Endothelial cell of umbilical vein (primary cell): ENCODE measurements around the gene MMP14. TPM values are rescaled to one million over a fixed set of nuclear protein-coding genes. Genes with fewer than 3 reads are reported as not detected.
"Not testable (repeated sequence)": the region's sequence is repeated elsewhere in the genome, so short reads cannot be mapped to it uniquely, and the experiment has no call there.

ENCODE experiments used
- BruUV-seq: library from RNA; stranded (reverse); fragments of 400-500 nt; replicated peaks from 2 replicates; lab custom pipeline; 2021; lab: Mats Ljungman, UMichigan
- CTCF ChIA-PET: fragments of 300-600, 350-600 bp; sonication (Branson Sonifier 250); formaldehyde crosslinking; loops from one replicate; lab custom pipeline; 2021; ENCODE audit warnings: antibody characterized with exemption, inconsistent platforms; lab: Charles Lee
- POLR2A ChIA-PET: fragments of 300-600, 350-600 bp; sonication (Branson Sonifier 250); formaldehyde crosslinking; loops from one replicate; lab custom pipeline; 2021; ENCODE audit warnings: antibody characterized with exemption, inconsistent platforms; lab: Charles Lee
- DNase-seq: peaks from one replicate; pipeline ENCODE4 v3.0.0-alpha.2; 2011; ENCODE audit warnings: low read depth, low spot score
- FAIRE-seq: peaks from 2 replicates; lab custom pipeline; 2011; peaks lifted over from hg19 to GRCh38; lab: Jason Lieb, UNC
- H2AFZ ChIP-seq: 2 replicates; pipeline ENCODE4 v1.6.0; 2012; ENCODE audit warnings: low read depth, low read length, control low read depth, inconsistent platforms
- H3K27ac ChIP-seq: 2 replicates; pipeline ENCODE4 v1.5.1; 2011; ENCODE audit warnings: low read depth, mild to moderate bottlenecking, control low read depth, low read length, moderate library complexity; ENCODE audit not compliant: insufficient read depth
- H3K27me3 ChIP-seq, 2 experiments: 2 replicates each; pipeline versions ENCODE4 v1.6.0 to v1.6.1; 2011; ENCODE audit warnings: low read length in 2 of 2, mixed read lengths in 1 of 2; ENCODE audit not compliant: control insufficient read depth in 2 of 2, insufficient read depth in 2 of 2
- H3K36me3 ChIP-seq, 2 experiments: 2 replicates in 1 of 2; 3 replicates in 1 of 2; pipeline ENCODE4 v1.5.1; 2011; ENCODE audit warnings: low read length in 2 of 2, mild to moderate bottlenecking in 1 of 2, moderate library complexity in 1 of 2; ENCODE audit not compliant: control insufficient read depth in 2 of 2, insufficient read depth in 2 of 2; ENCODE audit errors: extremely low read depth in 1 of 2
- H3K4me1 ChIP-seq: 3 replicates; pipeline ENCODE4 v1.5.1; 2011; ENCODE audit warnings: mild to moderate bottlenecking, low read length; ENCODE audit not compliant: control insufficient read depth, insufficient read depth; ENCODE audit errors: extremely low read depth
- H3K4me2 ChIP-seq: 2 replicates; pipeline ENCODE4 v1.6.1; 2011; ENCODE audit warnings: low read length, control low read depth, mixed read lengths; ENCODE audit not compliant: insufficient read depth
- H3K4me3 ChIP-seq, 3 experiments: fragments of 200-600 bp in 1 of 3; sonication (generic), shearing (Covaris generic) in 1 of 3; replicated peaks in 1 of 3; 2 replicates each; pipeline ENCODE4 v1.5.1; 2011 to 2016; ENCODE audit warnings: control low read depth in 3 of 3, low read length in 3 of 3, mild to moderate bottlenecking in 2 of 3, inconsistent platforms in 1 of 3, low read depth in 1 of 3, moderate library complexity in 1 of 3; ENCODE audit not compliant: insufficient read depth in 1 of 3
- H3K79me2 ChIP-seq: 2 replicates; pipeline ENCODE4 v1.6.0; 2012; ENCODE audit warnings: low read length, inconsistent platforms; ENCODE audit not compliant: control insufficient read depth, insufficient read depth
- H3K9ac ChIP-seq: replicated peaks from 2 replicates; pipeline ENCODE3; 2011; ENCODE audit warnings: low read length, control low read depth; ENCODE audit not compliant: insufficient read depth; ENCODE audit errors: extremely low read depth
- H3K9me1 ChIP-seq: replicated peaks from 3 replicates; pipeline ENCODE4 v1.6.0; 2011; ENCODE audit warnings: mild to moderate bottlenecking, low read length; ENCODE audit not compliant: control insufficient read depth, insufficient read depth; ENCODE audit errors: extremely low read depth
- H3K9me3 ChIP-seq: replicated peaks from 2 replicates; pipeline ENCODE4 v1.5.1; 2012; ENCODE audit warnings: low read length, inconsistent platforms; ENCODE audit not compliant: control insufficient read depth, insufficient read depth
- H4K20me1 ChIP-seq: replicated peaks from 2 replicates; pipeline ENCODE3; 2011; ENCODE audit warnings: mild to moderate bottlenecking, low read length; ENCODE audit not compliant: control insufficient read depth, insufficient read depth; ENCODE audit errors: extremely low read depth
- CTCF ChIP-seq, 2 donors: IDR thresholded peaks; 1 replicate in 1 of 2; 2 replicates in 1 of 2; pipeline ENCODE4 v1.5.1; 2011; ENCODE audit warnings: low read length in 2 of 2, mild to moderate bottlenecking in 2 of 2, moderate library complexity in 2 of 2, control low read depth in 1 of 2, inconsistent platforms in 1 of 2, low read depth in 1 of 2; ENCODE audit not compliant: insufficient read depth in 1 of 2; ENCODE audit errors: extremely low read depth in 1 of 2
- EZH2 ChIP-seq: IDR thresholded peaks from 2 replicates; pipeline ENCODE4 v1.6.1; 2012; ENCODE audit warnings: borderline replicate concordance, low read depth, mild to moderate bottlenecking, moderate library complexity, low read length, inconsistent platforms; ENCODE audit not compliant: severe bottlenecking
- FOS ChIP-seq: IDR thresholded peaks from 2 replicates; pipeline ENCODE4 v1.6.1; 2011; ENCODE audit warnings: mild to moderate bottlenecking, low read length, moderate library complexity, borderline replicate concordance; ENCODE audit not compliant: insufficient read depth
- GATA2 ChIP-seq: IDR thresholded peaks from 2 replicates; pipeline ENCODE4 v1.7.0; 2011; ENCODE audit warnings: low read depth, mild to moderate bottlenecking, moderate library complexity, mixed read lengths, low read length; ENCODE audit not compliant: insufficient read length, insufficient read depth
- JUN ChIP-seq: IDR thresholded peaks from 2 replicates; pipeline ENCODE4 v1.6.1; 2011; ENCODE audit warnings: borderline replicate concordance, low read depth; ENCODE audit not compliant: insufficient read length, insufficient read depth
- MAX ChIP-seq: IDR thresholded peaks from 2 replicates; pipeline ENCODE4 v1.6.1; 2011; ENCODE audit not compliant: insufficient read depth, insufficient read length
- MYC ChIP-seq: IDR thresholded peaks from one replicate; pipeline ENCODE4 v1.6.1; 2011; ENCODE audit warnings: mild to moderate bottlenecking, low read depth, low read length
- POLR2A ChIP-seq: IDR thresholded peaks from 2 replicates; pipeline ENCODE4 v1.6.1; 2012; ENCODE audit warnings: low read depth, mild to moderate bottlenecking, control low read depth, low read length
- POLR2AphosphoS5 ChIP-seq: IDR thresholded peaks from 2 replicates; pipeline ENCODE4 v1.6.1; 2012; ENCODE audit warnings: low read depth, mild to moderate bottlenecking, control low read depth, low read length, moderate library complexity; ENCODE audit not compliant: insufficient read depth
- dilution Hi-C: fragments of 300-500 bp; cut with MboI; formaldehyde crosslinking; loops from one replicate; pipeline ENCODE4 v1.15.0; 2019; ENCODE audit warnings: low sequenced_read_pairs; ENCODE audit not compliant: extremely low pct_ligation_motif_present
- intact Hi-C: fragments of 100-400 bp; cut with micrococcal nuclease; formaldehyde crosslinking; loops from one replicate; pipeline ENCODE4 v1.10.0; 2022
- polyA plus RNA-seq, 4 experiments: library from polyadenylated mRNA; depleted of rRNA in 3 of 4; stranded (reverse) in 3 of 4; unstranded in 1 of 4; fragments of >200 nt; gene quantifications; 2 replicates each; pipeline versions ENCODE4 v1.2.1 to v1.2.3, GENCODE V29; 2011 to 2012; ENCODE audit warnings: missing spikeins in 1 of 4
- total RNA-seq: library from RNA; stranded (reverse); gene quantifications from 2 replicates; pipeline ENCODE4 v1.2.3, GENCODE V29; 2021

Gene MMP14
- total and polyA plus RNA-seq, 2 donors (not counting 3 experiments of a cell fraction or from before 2014, with no cell fraction given), result 506 to 603 TPM

- FAIRE-seq, result peak; percentile 99
- Histone ChIP-seq H3K9me3 (no peaks in the 10 kb centered on the region), H3K27me3 (no peaks in the 10 kb centered on the region), H3K27ac (peak overlapping the region; percentile 98), H3K36me3 (peaks cover 4 to 7% of the 10 kb centered on the region in 2 experiments), H3K9me1 (no peaks in the 10 kb centered on the region), H2AFZ (no peak overlapping the region), H3K4me1 (peaks cover 65% of the 10 kb centered on the region), H3K9ac (peak overlapping the region; percentile 84), H4K20me1 (no peaks in the 10 kb centered on the region), H3K4me3 (no peak overlapping the region), H3K4me2 (peak overlapping the region; percentile 46), H3K79me2 (peaks cover 4% of the 10 kb centered on the region)
- ChIA-PET POLR2A (interaction anchor here (1.2 to 1.7 kb wide), 3 partner anchors 10 to 28 kb away, joined by 5 to 15 read pairs (median 9); no protein-coding TSS in a partner anchor), CTCF (interaction anchor here (0.7 to 10.2 kb wide), 24 partner anchors 15 to 462 kb away, joined by 3 to 313 read pairs (median 4); partner anchors contain the start of genes ABHD4, DAD1, LRP10 and MMP14)
- TF ChIP-seq POLR2A (peak; percentile 72), JUN (peak; percentile 68), POLR2AphosphoS5 (peak; percentile 92), MYC (no peak), GATA2 (peak; percentile 68), MAX (no peak), EZH2 (no peak), FOS (peak; percentile 96), CTCF (IDR thresholded peaks at IDR 0.05; ENCODE audit: extremely low read depth in 1 of 2, insufficient read depth in 1 of 2, low read depth in 1 of 2, low read length in 2 of 2) (no peak)
- DNase-seq, result peak; percentile 92
- dilution Hi-C loops, result no loop called here
- intact Hi-C loops, result loop anchor here (1.0 to 10.0 kb wide), 4 partner anchors 15 to 376 kb away; partner anchors contain the start of gene MMP14
- TSS peak; percentile 62 for BruUV-seq
Measured at GRCh38 chr14:22850944-22851764, 14.8 kb downstream of the MMP14 start.

- H3K27me3 ChIP-seq, H3K79me2 ChIP-seq, H4K20me1 ChIP-seq, FAIRE-seq, dilution Hi-C loops, H3K9me3 ChIP-seq, DNase-seq, H2AFZ ChIP-seq, H3K9me1 ChIP-seq, H3K36me3 ChIP-seq, H3K4me3 ChIP-seq, BruUV-seq: not testable (repeated sequence)
- Histone ChIP-seq H3K4me2 (peak overlapping the region; percentile 37), H3K27ac (peak overlapping the region; percentile 98), H3K9ac (peak overlapping the region; percentile 84), H3K4me1 (peaks cover 56% of the 10 kb centered on the region)
- intact Hi-C loops, result loop anchor here (2.0 to 10.0 kb wide), 2 partner anchors 85 to 377 kb away; partner anchors contain the start of gene OXA1L
- POLR2A ChIA-PET, result interaction anchor here (1.0 to 1.7 kb wide), 2 partner anchors 29 kb away, joined by 5 to 15 read pairs; no protein-coding TSS in a partner anchor
- CTCF ChIA-PET, result interaction anchor here (0.7 to 10.2 kb wide), 27 partner anchors 9 to 463 kb away, joined by 3 to 313 read pairs (median 4); partner anchors contain the start of genes DAD1, LRP10, MMP14 and MRPL52
Measured at GRCh38 chr14:22852178-22852577, 15.8 kb downstream of the MMP14 start.
